IPS-NIHi7 (cell line): ENCODE results near the gene FTCD.

Experiments
- DNase-seq: peaks from one replicate; pipeline ENCODE4 v3.0.0; 2012; ENCODE audit warnings: mixed read lengths; ENCODE audit errors: extremely low spot score

The FTCD gene

GRCh38 chr21:46154155-46154954 lies 1.0 kb downstream of the FTCD start:
- no peak for DNase-seq

- DNase-seq: peak; percentile 91
Measured at GRCh38 chr21:46153247-46154154, 1.9 kb downstream of the FTCD start.

- DNase-seq: no peak
Measured at GRCh38 chr21:46152927-46153246, 2.5 kb downstream of the FTCD start.

- no peak for DNase-seq
Measured at GRCh38 chr21:46151989-46152926, 3.1 kb downstream of the FTCD start.

DNA sequence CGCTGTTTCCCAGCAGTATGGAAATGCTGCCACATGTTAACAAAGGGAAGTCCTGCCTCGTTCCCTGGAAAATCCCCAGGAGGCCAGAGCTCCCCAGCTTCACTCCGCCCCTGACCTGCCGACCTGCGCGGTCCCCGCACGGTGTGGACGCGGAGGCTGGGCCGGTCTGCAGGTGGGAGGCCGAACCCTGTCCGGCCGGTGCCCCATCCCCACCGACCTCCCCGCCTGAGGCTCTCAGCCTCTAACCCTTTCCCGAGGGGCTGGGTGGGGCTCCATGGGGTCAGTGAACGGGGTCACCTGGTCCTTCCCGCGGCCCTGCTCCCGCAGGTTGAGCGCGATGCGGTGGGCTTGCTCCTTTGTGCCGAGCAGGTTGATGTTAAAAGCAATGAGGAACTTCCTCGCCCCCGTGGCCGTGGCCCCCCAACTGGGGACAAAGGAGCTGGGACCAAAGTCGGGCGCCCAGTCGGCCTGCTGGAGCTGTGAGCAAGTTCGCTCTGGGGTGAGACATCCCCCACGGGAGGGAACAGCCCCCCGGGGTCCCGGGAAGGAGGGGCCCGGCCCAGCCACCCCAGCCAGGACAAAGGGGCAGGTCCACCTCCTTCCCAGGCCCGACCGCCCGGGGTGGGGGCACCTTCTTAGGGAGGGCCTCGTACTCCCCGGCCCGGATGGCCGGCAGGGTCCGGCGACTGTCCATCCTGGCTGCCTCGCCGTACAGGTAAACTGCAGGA lies 4.0 kb downstream of the FTCD start:
- DNase-seq: no peak

- DNase-seq: no peak
Measured at GRCh38 chr21:46150491-46151121, 4.8 kb downstream of the FTCD start.

GRCh38 chr21:46150073-46150472 lies 5.3 kb downstream of the FTCD start:
- no peak for DNase-seq

DNA sequence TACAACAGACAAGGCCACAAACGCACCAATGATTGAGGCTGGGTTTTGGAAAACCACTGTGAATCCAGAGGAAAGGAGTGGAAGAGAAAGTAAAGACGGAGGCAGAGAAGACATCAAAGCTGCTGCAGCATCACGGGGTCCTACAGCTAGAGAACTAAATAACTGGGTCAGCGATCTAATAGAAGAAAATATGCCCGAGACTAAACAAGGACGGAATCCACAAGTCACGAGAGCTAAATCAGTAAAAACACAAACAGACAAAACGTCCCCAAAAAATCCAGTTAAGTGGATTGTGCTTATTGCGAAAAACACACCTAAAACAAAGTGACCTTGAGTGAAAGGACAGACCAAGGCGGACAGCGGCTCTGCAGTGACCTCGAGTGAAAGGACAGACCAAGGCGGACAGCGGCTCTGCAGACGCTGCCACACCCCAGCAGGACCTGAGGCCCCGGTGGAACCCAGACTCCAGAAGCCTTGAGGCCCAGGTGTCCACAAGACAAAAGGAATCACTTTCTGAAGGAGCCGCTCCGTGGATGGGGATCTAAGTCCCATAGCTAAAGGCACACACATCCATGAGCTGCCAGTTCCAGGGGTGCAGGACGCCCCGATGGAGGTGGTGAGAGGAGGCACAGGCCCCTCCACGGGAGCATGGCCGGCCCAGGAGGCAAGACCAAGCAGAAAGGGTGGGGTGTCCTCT lies 6.0 kb downstream of the FTCD start:
- no peak for DNase-seq

GRCh38 chr21:46148106-46148505 lies 7.3 kb downstream of the FTCD start:
- DNase-seq: no peak

GRCh38 chr21:46147429-46147828 lies 8.0 kb downstream of the FTCD start:
- DNase-seq: peak; percentile 83

DNA sequence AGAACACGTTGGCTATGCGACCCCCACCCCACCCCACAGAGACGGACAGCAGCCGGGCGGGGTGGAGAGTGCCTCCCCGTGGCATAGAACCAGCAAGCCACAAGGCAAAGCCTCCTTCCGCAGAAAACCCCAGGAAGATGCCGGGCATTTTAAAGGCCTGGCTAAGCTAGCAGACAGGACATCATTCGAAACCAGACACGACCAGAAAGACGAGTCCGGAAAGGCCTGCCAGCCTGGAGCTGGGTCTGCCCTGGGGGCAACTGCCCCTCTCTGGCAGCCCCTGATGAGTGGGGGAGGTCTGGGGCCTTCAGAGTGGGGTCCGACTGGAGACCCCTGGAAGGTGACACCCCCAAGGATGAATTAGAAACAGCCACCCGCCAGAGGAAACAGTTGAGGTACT lies 8.5 kb downstream of the FTCD start:
- no peak for DNase-seq

GRCh38 chr21:46145840-46146691 lies 9.3 kb downstream of the FTCD start:
- no peak for DNase-seq

- DNase-seq: no peak
Measured at GRCh38 chr21:46145159-46145839, 10.1 kb downstream of the FTCD start.

DNA sequence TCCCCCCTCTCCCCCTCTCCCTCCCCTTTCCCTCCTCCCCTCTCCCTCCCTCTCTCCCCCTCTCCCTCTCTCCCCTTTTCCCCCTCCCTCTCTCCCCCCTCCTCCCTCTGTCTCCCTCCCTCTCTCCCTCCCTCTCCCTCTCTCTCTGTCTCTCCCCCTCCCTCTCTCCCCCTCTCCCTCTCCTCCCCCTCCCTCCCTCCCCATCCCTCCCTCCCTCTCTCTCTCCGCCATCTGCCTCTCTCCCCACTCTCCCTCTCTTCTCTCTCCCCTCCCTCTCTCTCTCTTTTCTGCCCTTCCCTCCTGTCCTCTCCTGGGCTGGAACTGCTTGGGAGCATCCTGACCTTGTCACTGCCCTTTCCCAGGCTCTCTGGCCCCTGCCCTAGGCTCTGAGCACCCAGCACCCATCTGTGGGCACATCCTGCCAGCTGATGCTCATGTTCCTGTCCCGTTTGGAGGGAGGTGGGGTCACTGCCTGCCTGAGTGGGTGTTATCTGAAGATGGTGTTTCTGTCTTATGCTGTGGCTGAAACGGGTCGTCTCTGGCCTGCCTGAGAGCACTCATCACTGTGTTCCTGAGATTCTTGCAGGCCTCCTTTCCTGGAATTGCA lies 10.8 kb downstream of the FTCD start:
- DNase-seq: no peak

GRCh38 chr21:46142582-46143473 lies 12.6 kb downstream of the FTCD start:
- no peak for DNase-seq

DNA sequence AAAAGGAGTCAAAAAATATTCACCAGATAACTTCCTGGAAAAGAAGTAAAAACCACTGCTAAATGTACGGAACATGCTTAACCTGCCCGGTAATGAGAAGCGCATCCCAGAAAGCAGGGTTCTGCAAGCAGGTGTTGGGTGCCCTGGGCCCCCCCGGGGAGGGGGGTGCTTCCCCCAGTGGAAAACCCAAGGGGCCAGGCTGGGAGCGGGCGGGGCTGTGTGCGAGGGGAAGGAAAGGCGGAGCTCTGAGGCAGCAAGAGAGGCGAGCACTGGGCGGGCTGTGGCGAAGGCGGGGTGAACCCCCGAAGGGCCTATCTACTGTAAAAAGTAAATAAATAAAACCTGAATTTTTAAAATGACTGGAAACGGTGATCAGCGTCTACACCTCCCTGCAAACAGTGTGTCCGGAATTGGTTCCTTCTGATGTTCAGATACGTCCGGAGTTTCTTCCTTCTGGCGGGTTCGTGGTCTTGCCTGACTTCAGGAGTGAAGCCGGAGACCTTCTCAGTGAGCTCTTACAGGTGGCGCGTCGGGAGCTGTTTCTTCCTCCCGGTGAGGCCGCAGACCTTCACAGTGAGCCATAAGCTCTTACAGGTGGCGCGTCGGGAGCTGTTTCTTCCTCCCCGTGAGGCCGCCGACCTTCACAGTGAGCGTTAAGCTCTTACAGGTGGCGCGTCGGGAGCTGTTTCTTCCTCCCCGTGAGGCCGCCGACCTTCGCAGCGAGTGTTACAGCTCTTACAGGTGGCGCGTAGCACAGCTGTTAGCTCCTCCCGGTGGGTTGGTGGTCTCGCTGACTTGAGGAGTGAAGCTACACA lies 13.4 kb downstream of the FTCD start:
- no peak for DNase-seq
